Measurements from ENCODE around the gene MUC5B. TPM values are rescaled to one million over a fixed set of nuclear protein-coding genes. Genes with fewer than 3 reads are reported as not detected.

MUC5B gene
- polyA plus RNA-seq, 4 donors = 0.01 to 0.74 (median 0.23) TPM; not detected in 1

GRCh38 chr11:1293619-1294015 is 70.8 kb downstream of the MUC5B start:
- DNase-seq (ENCODE audit: low read depth in 4 of 4, low spot score in 3 of 4) = no peak

DNA sequence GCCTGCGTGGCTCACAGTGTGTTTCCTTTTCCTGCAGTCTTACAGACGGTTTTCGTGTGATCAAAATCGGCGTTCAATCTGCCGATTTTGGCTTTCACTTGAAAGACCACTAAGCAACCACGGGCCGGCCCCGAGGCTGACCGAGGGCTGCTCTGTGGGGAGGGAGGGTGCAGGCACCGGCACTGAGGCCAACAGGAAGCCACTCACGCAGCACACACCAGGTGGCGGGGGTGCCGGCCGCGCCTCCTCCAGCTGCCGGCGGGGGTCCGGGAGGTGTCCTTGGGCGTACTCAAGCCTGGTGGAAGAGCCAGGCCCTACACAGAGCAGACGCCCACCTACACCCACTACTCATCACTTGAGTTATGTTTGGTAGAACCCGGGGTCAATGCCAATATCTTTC is 72.2 kb downstream of the MUC5B start:
- no peak for DNase-seq (ENCODE audit: low read depth in 4 of 4, low spot score in 3 of 4)

- DNase-seq (ENCODE audit: low read depth in 4 of 4, low spot score in 3 of 4) = no peak
Measured at GRCh38 chr11:1295591-1295990, 72.7 kb downstream of the MUC5B start.

DNA sequence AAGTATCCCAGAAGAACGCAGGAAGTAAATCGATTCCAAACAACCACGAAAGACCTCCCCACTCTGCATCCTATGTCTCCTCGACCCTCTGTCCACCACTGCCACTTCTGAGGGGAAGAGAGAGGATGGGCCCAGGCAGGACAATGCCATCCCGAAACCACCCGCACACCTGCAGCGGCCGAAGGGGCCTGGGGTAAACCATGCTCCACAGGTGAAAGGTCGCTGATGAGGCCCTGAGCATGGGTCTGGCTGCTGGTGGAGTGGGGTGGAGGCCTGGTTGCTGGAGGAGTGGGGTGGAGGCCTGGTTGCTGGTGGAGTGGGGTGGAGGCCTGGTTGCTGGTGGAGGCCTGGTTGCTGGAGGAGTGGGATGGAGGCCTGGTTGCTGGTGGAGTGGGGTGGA is 73.4 kb downstream of the MUC5B start:
- no peak for DNase-seq (ENCODE audit: low read depth in 4 of 4, low spot score in 3 of 4)

- DNase-seq (ENCODE audit: low read depth in 4 of 4, low spot score in 3 of 4) = no peak
Measured at GRCh38 chr11:1297011-1297575, 74.2 kb downstream of the MUC5B start.

- no peak for DNase-seq (ENCODE audit: low read depth in 4 of 4, low spot score in 3 of 4)
Measured at GRCh38 chr11:1297576-1298473, 75.0 kb downstream of the MUC5B start.

- DNase-seq (ENCODE audit: low read depth in 4 of 4, low spot score in 3 of 4) = peak in 1 of 4 donors; percentile 60
Measured at GRCh38 chr11:1298695-1299492, 76.0 kb downstream of the MUC5B start.

- no peak for DNase-seq (ENCODE audit: low read depth in 4 of 4, low spot score in 3 of 4)
Measured at GRCh38 chr11:1299621-1300020, 76.8 kb downstream of the MUC5B start.

DNA sequence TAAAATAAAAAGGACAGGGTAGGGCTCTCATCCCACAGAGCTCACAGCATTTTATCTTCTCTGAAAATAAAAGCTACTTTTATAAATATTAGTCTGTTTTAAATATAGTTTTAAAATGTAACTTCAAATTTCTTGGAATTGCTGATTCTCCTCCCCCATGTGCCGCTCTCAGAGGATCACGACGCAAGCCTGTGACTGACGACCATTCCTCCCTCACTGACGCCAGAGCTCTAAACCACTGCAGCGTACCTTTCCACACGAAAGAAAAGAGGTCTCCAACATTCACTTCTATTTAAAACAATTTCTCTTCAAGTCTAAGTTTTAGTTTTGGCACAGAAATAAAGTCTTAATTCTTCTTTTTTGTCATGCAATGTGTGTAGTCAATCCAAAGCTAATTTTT is 77.3 kb downstream of the MUC5B start:
- no peak for DNase-seq (ENCODE audit: low read depth in 4 of 4, low spot score in 3 of 4)

DNA sequence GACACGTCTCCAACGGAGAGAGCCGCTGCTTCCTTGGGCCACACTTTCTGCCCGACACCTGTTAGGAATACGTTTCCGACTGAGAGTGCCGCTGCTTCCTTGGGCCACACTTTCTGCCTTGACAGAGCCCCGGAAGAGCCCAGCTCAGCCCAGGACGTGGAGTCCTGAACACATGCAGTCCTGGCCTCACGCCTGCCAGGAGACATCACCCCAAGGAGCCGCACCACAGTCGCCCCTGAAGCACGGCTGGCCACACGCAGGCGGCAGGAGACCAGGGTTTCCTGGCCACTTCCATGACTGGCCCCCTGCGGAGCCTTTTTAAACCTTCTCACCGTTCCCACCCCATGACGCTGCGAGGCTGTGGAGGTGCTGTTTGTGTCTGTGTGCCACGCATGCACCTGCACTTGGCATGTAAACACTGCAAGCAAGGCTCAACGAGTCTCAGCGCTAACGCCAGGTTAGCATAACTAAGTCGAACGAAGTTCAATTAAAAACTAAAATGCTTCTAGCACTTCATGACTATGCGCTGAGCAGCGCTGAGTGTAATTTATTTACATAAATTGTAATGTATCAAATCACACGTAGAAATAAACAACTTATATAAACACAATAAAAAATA is 77.8 kb downstream of the MUC5B start:
- no peak for DNase-seq (ENCODE audit: low read depth in 4 of 4, low spot score in 3 of 4)

DNA sequence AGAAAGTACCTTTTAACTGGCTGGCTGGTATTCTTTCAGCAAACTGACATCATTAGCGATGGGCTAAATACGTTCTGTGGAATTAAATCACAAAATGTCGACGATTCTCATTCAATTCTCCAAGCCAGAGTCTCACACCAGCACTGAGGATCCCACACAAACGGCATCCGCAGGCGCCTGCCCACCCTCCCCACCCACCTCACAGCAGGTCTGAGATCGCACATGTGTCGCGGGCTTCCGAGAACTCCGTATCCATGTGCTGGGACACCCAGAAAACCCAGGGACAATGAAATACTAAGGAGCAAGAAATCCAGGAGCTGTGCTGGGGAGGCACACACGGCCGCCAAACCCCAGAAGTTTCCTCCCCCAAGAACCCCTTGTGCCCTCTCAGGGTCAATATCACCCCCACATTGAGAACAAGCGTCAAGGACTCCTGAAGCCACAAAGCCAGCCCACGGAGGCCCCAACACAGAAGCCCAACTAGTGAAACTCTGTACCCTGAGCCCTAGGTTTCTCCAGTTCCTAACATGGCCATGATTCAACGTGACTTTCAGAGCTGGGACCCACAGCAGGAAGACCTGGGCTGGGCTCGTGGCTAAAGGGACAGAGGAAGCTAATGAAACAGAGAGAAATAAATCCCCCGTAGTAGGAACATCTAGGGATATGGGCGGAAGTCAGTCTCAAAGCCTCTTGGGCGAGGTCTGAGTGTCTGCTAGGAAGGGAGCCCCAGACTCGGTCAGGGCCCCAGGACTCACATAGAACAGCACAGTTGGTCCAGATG is 78.5 kb downstream of the MUC5B start:
- DNase-seq (ENCODE audit: low read depth in 4 of 4, low spot score in 3 of 4) = no peak

DNA sequence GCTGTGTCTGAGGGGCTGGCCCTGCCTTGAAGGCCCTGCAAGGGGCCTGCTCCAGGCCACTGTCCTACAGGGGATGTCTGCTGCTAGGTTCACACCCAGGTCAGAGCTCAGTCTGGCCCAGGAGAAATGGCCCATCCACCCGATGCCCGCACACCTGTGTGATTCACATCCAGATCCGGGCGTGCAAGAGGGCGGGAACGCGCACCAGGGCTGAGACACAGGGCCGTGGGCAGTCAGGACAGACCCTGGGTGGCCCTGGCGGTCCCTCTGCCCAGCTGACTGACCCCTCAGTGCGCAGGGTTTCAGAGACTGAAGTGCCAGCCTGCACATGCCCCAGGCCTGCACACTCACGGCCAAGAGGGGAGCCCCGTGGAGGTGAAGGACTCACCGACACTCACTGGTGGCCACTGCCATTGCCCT is 79.2 kb downstream of the MUC5B start:
- no peak for DNase-seq (ENCODE audit: low read depth in 4 of 4, low spot score in 3 of 4)

GRCh38 chr11:1302461-1303125 is 79.7 kb downstream of the MUC5B start:
- DNase-seq (ENCODE audit: low read depth in 4 of 4, low spot score in 3 of 4) = no peak

DNA sequence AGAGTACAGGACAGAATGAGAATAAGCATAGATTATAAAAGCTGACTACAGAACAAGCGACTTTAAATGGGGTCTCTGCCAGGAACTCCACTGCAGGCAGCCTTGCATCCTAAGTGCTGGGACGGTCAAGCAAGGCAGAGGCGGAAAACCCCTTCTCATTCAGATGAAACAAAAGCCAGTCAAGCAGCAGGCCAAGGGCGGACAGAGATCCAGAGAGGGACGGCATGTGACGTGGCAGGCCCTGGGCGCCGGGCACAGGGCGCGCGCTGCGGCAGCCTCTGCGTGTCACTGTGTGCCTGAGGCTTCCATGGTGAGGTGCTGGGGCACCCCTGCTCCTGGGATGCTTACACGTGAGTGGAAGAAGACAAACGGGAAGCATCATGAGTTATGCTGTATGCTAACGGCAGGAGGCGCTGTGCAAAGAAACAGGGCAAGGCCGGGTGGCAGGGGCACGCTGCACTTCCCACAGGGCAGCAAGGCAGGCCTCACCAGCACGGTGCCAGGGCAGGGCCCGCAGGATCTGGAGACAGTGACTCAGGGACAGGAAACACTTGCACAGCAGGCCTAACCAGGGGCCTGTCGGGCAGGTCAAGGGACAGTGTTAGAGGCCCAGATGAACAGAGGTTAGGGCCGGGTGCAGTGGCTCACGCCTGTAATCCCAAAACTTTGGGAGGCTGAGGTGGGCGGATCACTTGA is 80.4 kb downstream of the MUC5B start:
- no peak for DNase-seq (ENCODE audit: low read depth in 4 of 4, low spot score in 3 of 4)

- no peak for DNase-seq (ENCODE audit: low read depth in 4 of 4, low spot score in 3 of 4)
Measured at GRCh38 chr11:1303973-1304372, 81.1 kb downstream of the MUC5B start.

GRCh38 chr11:1304380-1304779 is 81.5 kb downstream of the MUC5B start:
- no peak for DNase-seq (ENCODE audit: low read depth in 4 of 4, low spot score in 3 of 4)

- no peak for DNase-seq (ENCODE audit: low read depth in 4 of 4, low spot score in 3 of 4)
Measured at GRCh38 chr11:1305063-1305495, 82.2 kb downstream of the MUC5B start.

- no peak for DNase-seq (ENCODE audit: low read depth in 4 of 4, low spot score in 3 of 4)
Measured at GRCh38 chr11:1305501-1306056, 82.7 kb downstream of the MUC5B start.

All from left renal pelvis (tissue), 4 donors.